D341Med (cell line): Measurements from ENCODE around the gene GNG8.
A peak's percentile ranks its signal among the peaks of the same experiment; 100 is the strongest.

Experiments
- DNase-seq: peaks from one replicate; pipeline ENCODE4 v3.0.0; 2012; ENCODE audit warnings: low spot score

Gene GNG8

GRCh38 chr19:46601318-46602224 lies 34.4 kb downstream of the GNG8 start, which contains the start of gene CALM3:
TSS of gene CALM3 (plus strand) at chr19:46601330. CDS start at chr19:46601435, 105 bp downstream.
- DNase-seq = peak; percentile 59

- peak; percentile 98 for DNase-seq
Observed at GRCh38 chr19:46600384-46601317, 35.4 kb downstream of the GNG8 start.

- DNase-seq = no peak
Observed at GRCh38 chr19:46599716-46600373, 36.2 kb downstream of the GNG8 start.

GRCh38 chr19:46598372-46598917 lies 37.6 kb downstream of the GNG8 start:
- no peak for DNase-seq

GRCh38 chr19:46596008-46596407 lies 40.0 kb downstream of the GNG8 start:
- DNase-seq = no peak

GRCh38 chr19:46591870-46592269 lies 44.1 kb downstream of the GNG8 start:
- DNase-seq = no peak

GRCh38 chr19:46591254-46591653 lies 44.7 kb downstream of the GNG8 start:
- no peak for DNase-seq

- no peak for DNase-seq
Observed at GRCh38 chr19:46587861-46588260, 48.1 kb downstream of the GNG8 start.

GRCh38 chr19:46586294-46586693 lies 49.7 kb downstream of the GNG8 start:
- no peak for DNase-seq

GRCh38 chr19:46585539-46585938 lies 50.5 kb downstream of the GNG8 start:
- no peak for DNase-seq
